Adrenal gland (tissue), 5 donors: Measurements from ENCODE around the gene PGAP1.

ENCODE experiments used
- CTCF ChIP-seq, 6 experiments: fragments of 450-650 bp in 4 of 6; fragments of 200-600 bp in 2 of 6; sonication (generic) in 1 of 6; IDR thresholded peaks; 1 replicate in 5 of 6; 2 replicates in 1 of 6; pipeline versions ENCODE4 v1.5.1 to v1.8.0; 2016 to 2021; ENCODE audit warnings: antibody characterized with exemption in 6 of 6, mild to moderate bottlenecking in 2 of 6, moderate library complexity in 1 of 6
- POLR2A ChIP-seq, 2 donors: fragments of 450-650 bp; IDR thresholded peaks; one replicate each; pipeline ENCODE4 v1.6.1; 2017; ENCODE audit warnings: antibody characterized with exemption in 2 of 2, mild to moderate bottlenecking in 2 of 2, moderate library complexity in 1 of 2
- donor health status: DM: no; HTN: no; CAD: no.

GRCh38 chr2:196941398-196942078, 15.0 kb upstream of the PGAP1 start:
- TF ChIP-seq POLR2A (IDR thresholded peaks at IDR 0.05) (no peak), CTCF (IDR thresholded peaks at IDR 0.05) (no peak)
